ENCODE measurements around the gene PROX1. TPM values are rescaled to one million over a fixed set of nuclear protein-coding genes. Genes with fewer than 3 reads are reported as not detected.

Gene PROX1
- polyA plus RNA-seq (2012; ENCODE audit: insufficient read depth, insufficient read length): 3.9 TPM

GRCh38 chr1:213987927-213988506 is at the start of gene PROX1:
Gene PROX1 (plus strand): TSS chr1:213987973. CDS start chr1:213996536, 8,563 bp downstream.
- peak; percentile 32 for DNase-seq (ENCODE audit: low read depth, low spot score)
- H3K4me3 ChIP-seq (ENCODE audit: low read length): peak within 1 kb of the TSS; percentile 68

- no peak for DNase-seq (ENCODE audit: low read depth, low spot score)
Measured at GRCh38 chr1:213938776-213939175, 49.0 kb upstream of the PROX1 start.

GRCh38 chr1:213939888-213940287 is 47.9 kb upstream of the PROX1 start:
- no peak for DNase-seq (ENCODE audit: low read depth, low spot score)

More at GRCh38 chr1:213938776-213939175, 49.0 kb upstream of the PROX1 start:
- H3K4me3 ChIP-seq (ENCODE audit: low read length): no peak overlapping the region

GRCh38 chr1:213940947-213941346 is 46.8 kb upstream of the PROX1 start:
- no peak overlapping the region for H3K4me3 ChIP-seq (ENCODE audit: low read length)
- DNase-seq (ENCODE audit: low read depth, low spot score): no peak

More at GRCh38 chr1:213939888-213940287, 47.9 kb upstream of the PROX1 start:
- no peak overlapping the region for H3K4me3 ChIP-seq (ENCODE audit: low read length)

- DNase-seq (ENCODE audit: low read depth, low spot score): no peak
- no peak overlapping the region for H3K4me3 ChIP-seq (ENCODE audit: low read length)
Measured at GRCh38 chr1:213942061-213942460, 45.7 kb upstream of the PROX1 start.

GRCh38 chr1:213947200-213947801 is 40.5 kb upstream of the PROX1 start:
- DNase-seq (ENCODE audit: low read depth, low spot score): no peak
- H3K4me3 ChIP-seq (ENCODE audit: low read length): no peak overlapping the region

- no peak for DNase-seq (ENCODE audit: low read depth, low spot score)
- no peak overlapping the region for H3K4me3 ChIP-seq (ENCODE audit: low read length)
Measured at GRCh38 chr1:213951876-213952275, 35.9 kb upstream of the PROX1 start.

- DNase-seq (ENCODE audit: low read depth, low spot score): no peak
Measured at GRCh38 chr1:213953806-213954205, 34.0 kb upstream of the PROX1 start.

GRCh38 chr1:213956295-213956770 is 31.4 kb upstream of the PROX1 start:
- no peak overlapping the region for H3K4me3 ChIP-seq (ENCODE audit: low read length)
- DNase-seq (ENCODE audit: low read depth, low spot score): no peak

More at GRCh38 chr1:213953806-213954205, 34.0 kb upstream of the PROX1 start:
- no peak overlapping the region for H3K4me3 ChIP-seq (ENCODE audit: low read length)

GRCh38 chr1:213958346-213958745 is 29.4 kb upstream of the PROX1 start:
- no peak overlapping the region for H3K4me3 ChIP-seq (ENCODE audit: low read length)
- DNase-seq (ENCODE audit: low read depth, low spot score): no peak

- DNase-seq (ENCODE audit: low read depth, low spot score): no peak
- no peak overlapping the region for H3K4me3 ChIP-seq (ENCODE audit: low read length)
Measured at GRCh38 chr1:213960963-213961362, 26.8 kb upstream of the PROX1 start.

GRCh38 chr1:213962508-213962907 is 25.3 kb upstream of the PROX1 start:
- H3K4me3 ChIP-seq (ENCODE audit: low read length): no peak overlapping the region
- DNase-seq (ENCODE audit: low read depth, low spot score): no peak

GRCh38 chr1:213966122-213966521 is 21.7 kb upstream of the PROX1 start:
- DNase-seq (ENCODE audit: low read depth, low spot score): no peak
- no peak overlapping the region for H3K4me3 ChIP-seq (ENCODE audit: low read length)

- no peak for DNase-seq (ENCODE audit: low read depth, low spot score)
- H3K4me3 ChIP-seq (ENCODE audit: low read length): no peak overlapping the region
Measured at GRCh38 chr1:213968146-213968825, 19.5 kb upstream of the PROX1 start.

- no peak overlapping the region for H3K4me3 ChIP-seq (ENCODE audit: low read length)
- DNase-seq (ENCODE audit: low read depth, low spot score): no peak
Measured at GRCh38 chr1:213969958-213970555, 17.7 kb upstream of the PROX1 start.

- no peak overlapping the region for H3K4me3 ChIP-seq (ENCODE audit: low read length)
- no peak for DNase-seq (ENCODE audit: low read depth, low spot score)
Measured at GRCh38 chr1:213972141-213972540, 15.6 kb upstream of the PROX1 start.

GRCh38 chr1:213973129-213973528 is 14.6 kb upstream of the PROX1 start:
- peak; percentile 70 for DNase-seq (ENCODE audit: low read depth, low spot score)
- no peak overlapping the region for H3K4me3 ChIP-seq (ENCODE audit: low read length)

- H3K4me3 ChIP-seq (ENCODE audit: low read length): no peak overlapping the region
- DNase-seq (ENCODE audit: low read depth, low spot score): no peak
Measured at GRCh38 chr1:213976665-213977485, 10.9 kb upstream of the PROX1 start.

- no peak for DNase-seq (ENCODE audit: low read depth, low spot score)
- no peak overlapping the region for H3K4me3 ChIP-seq (ENCODE audit: low read length)
Measured at GRCh38 chr1:213977486-213977842, 10.3 kb upstream of the PROX1 start.

Measured in Jurkat, Clone E6-1 (cell line).